Thoracic aorta (tissue), 2 donors: Measurements from ENCODE around the gene PTPRO. TPM values are rescaled to one million over a fixed set of nuclear protein-coding genes. Genes with fewer than 3 reads are reported as not detected.
A peak's percentile ranks its signal among the peaks of the same experiment; 100 is the strongest.

ENCODE experiments used
- ATAC-seq: fragments of 150-250 bp; one replicate; pipeline ENCODE4 v1.8.0; 2017; ENCODE audit warnings: low read depth; ENCODE audit not compliant: insufficient number of reproducible peaks, low FRiP score
- DNase-seq: peaks from one replicate; pipeline ENCODE4 v3.0.0-alpha.2; 2020; ENCODE audit warnings: low spot score
- H3K27ac ChIP-seq, 2 donors: fragments of 200-600 bp; sonication (generic); 1 replicate in 1 of 2; 2 replicates in 1 of 2; pipeline ENCODE4 v1.5.1; 2016; ENCODE audit warnings: mild to moderate bottlenecking in 2 of 2, moderate library complexity in 2 of 2
- H3K27me3 ChIP-seq: fragments of 200-600 bp; sonication (generic); replicated peaks from 2 replicates; pipeline ENCODE4 v1.6.0; 2016; ENCODE audit warnings: mild to moderate bottlenecking; ENCODE audit not compliant: insufficient read depth
- H3K36me3 ChIP-seq: fragments of 200-600 bp; sonication (generic); one replicate; pipeline ENCODE4 v1.5.1; 2016
- H3K4me1 ChIP-seq, 2 donors: fragments of 200-600 bp; sonication (generic); 1 replicate in 1 of 2; 2 replicates in 1 of 2; pipeline versions ENCODE4 v1.5.1 to v1.6.0; 2016; ENCODE audit warnings: low read depth in 2 of 2, mild to moderate bottlenecking in 1 of 2; ENCODE audit not compliant: control insufficient read depth in 1 of 2
- H3K4me3 ChIP-seq: fragments of 200-600 bp; sonication (generic); 2 replicates; pipeline ENCODE4 v1.5.1; 2016; ENCODE audit warnings: mild to moderate bottlenecking
- H3K9me3 ChIP-seq: fragments of 200-600 bp; sonication (generic); 2 replicates; pipeline ENCODE4 v1.5.1; 2016
- total RNA-seq, 2 donors: library from RNA; depleted of rRNA; stranded (reverse); fragments of >200 nt; gene quantifications; one replicate each; pipeline versions ENCODE4 v1.1.0 to v1.2.3, GENCODE V29; 2016
- TF ChIP-seq, protein P1 (sequence below): fragments of 200-600 bp; sonication (generic); IDR thresholded peaks from one replicate; pipeline ENCODE4 v1.5.1; 2019; ENCODE audit warnings: antibody characterized with exemption

The PTPRO gene
- total RNA-seq, 2 donors from 2014 or later = 11.9 to 19.5 TPM

DNA sequence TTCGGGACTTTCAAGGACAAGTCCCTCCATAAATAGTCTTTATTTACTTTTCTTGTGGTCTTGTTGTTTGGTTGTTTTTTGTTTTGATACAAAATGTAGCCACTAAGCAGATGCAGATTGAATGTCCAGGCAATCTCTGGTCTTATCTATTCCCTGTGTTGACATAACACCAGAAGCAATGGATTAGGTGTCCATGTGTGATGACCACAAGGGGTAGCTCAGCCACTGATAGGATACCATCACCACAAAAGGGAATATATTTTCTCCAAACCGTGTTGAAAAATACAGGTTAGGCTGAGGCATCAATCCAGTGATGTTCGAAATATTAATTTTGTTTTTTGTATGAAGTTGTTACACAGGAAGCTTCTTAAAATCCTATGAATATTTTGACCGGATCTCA, 270.6 kb downstream of the PTPRO start:
- H3K4me3 ChIP-seq = no peak overlapping the region
- DNase-seq = no peak
- peaks cover 3% of the 10 kb centered on the region for H3K36me3 ChIP-seq
- no peaks in the 10 kb centered on the region for H3K9me3 ChIP-seq
- H3K27ac ChIP-seq = no peak overlapping the region
- TF ChIP-seq, protein P1, sequence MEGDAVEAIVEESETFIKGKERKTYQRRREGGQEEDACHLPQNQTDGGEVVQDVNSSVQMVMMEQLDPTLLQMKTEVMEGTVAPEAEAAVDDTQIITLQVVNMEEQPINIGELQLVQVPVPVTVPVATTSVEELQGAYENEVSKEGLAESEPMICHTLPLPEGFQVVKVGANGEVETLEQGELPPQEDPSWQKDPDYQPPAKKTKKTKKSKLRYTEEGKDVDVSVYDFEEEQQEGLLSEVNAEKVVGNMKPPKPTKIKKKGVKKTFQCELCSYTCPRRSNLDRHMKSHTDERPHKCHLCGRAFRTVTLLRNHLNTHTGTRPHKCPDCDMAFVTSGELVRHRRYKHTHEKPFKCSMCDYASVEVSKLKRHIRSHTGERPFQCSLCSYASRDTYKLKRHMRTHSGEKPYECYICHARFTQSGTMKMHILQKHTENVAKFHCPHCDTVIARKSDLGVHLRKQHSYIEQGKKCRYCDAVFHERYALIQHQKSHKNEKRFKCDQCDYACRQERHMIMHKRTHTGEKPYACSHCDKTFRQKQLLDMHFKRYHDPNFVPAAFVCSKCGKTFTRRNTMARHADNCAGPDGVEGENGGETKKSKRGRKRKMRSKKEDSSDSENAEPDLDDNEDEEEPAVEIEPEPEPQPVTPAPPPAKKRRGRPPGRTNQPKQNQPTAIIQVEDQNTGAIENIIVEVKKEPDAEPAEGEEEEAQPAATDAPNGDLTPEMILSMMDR = no peak
- no peak for ATAC-seq
- no peaks in the 10 kb centered on the region for H3K27me3 ChIP-seq
- no peaks in the 10 kb centered on the region for H3K4me1 ChIP-seq

DNA sequence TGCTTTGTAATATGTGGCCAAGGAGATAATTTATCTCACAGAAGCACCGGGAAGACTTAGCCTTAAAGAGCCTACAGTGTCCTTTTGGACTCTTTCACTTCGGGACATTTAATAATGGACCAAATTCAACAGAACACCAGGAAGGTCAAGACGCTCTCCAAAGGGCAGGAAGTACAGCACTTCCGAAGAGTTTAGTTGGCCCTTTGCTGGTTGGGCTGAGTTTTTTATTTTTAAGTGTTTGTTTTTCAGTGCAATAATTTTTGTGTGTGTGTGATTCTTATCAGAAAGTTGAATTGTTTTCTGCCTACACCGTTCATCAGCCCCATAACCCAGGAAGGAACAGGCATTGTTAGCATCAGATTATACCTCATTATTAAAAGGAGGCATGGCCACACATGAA, 273.9 kb downstream of the PTPRO start:
- TF ChIP-seq, protein P1 = no peak
- ATAC-seq (no peak), DNase-seq (no peak)
- Histone ChIP-seq H3K9me3 (no peaks in the 10 kb centered on the region), H3K27me3 (no peaks in the 10 kb centered on the region), H3K36me3 (peaks cover 3% of the 10 kb centered on the region), H3K27ac (no peak overlapping the region), H3K4me3 (no peak overlapping the region), H3K4me1 (peaks cover 14 to 15% of the 10 kb centered on the region in 2 donors)

DNA sequence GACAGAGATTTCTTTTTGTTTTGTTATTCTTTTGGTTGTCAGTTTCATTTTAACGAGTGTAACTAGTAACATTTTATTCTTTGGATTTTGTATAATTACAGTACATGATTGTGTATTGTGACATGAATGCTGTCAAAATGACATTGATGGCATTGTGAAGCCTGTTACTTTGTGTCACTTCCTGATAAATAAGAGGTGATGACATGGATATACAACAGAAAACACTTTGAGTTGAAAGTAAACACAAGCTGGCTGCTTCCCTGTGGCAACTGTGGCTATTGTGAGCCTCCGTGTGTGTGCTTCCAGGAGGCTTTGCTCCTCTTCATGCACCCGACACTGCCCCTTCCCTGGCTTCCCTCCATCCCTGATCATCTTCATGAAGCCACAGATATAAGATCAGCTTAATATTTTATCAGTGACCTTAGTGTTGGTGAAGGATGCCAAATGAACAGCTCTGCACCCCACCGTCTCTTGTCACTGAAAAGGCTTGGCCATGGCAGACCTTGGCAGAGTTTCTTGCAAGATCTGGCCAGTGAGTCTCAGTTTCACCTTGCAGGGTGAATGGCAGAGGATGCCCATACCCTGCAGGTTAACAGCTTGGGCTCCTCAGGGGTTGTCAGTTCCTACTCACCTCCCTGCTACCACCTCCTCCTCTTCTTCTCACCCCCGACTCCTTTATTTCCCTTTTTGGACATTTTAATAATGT, 275.0 kb downstream of the PTPRO start:
- DNase-seq = no peak

DNA sequence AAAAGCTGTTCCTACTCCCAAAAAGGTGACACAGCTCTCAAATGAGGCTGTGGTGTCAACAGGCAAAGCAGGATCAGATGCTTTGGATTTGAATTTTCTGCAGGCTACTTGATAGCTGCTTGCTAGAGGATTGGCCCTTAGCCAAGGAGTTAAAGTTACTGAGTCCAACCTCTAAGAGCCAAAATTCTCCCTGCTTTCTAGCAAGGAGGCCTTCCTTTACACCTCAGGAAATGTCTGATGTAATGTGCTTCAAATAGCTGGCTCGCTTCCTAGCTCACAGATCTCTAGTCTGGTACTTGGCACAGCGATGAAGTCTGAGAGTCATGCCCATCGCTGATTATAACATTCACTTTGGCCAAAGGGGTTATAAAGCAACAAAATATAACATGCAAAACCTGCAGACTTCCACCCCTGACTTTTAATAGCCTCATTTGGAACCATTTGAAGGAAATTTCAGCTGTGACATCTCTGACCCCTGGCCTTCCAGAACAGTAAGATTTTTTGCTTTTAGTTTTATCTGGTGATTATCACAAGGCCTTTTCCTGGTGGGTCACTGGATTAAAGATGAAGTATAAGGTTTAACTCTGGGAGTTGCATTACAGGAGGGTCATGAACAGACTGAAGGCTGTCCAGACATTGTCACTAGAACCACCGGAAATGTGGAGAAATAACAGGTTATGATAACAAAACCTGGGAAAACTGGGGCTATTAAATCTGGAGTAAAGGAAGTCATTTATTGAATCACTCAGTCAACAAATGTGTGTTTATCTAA, 277.1 kb downstream of the PTPRO start:
- peak overlapping the region in 1 of 2 donors; percentile 63 for H3K27ac ChIP-seq
- H3K4me3 ChIP-seq = no peak overlapping the region
- H3K4me1 ChIP-seq = peaks cover 14 to 15% of the 10 kb centered on the region in 2 donors
- peak; percentile 98 for ATAC-seq
- H3K36me3 ChIP-seq = peaks cover 3% of the 10 kb centered on the region
- TF ChIP-seq, protein P1 = no peak
- H3K9me3 ChIP-seq = no peaks in the 10 kb centered on the region
- no peaks in the 10 kb centered on the region for H3K27me3 ChIP-seq
- DNase-seq = no peak

More for the DNA sequence above, 275.0 kb downstream of the PTPRO start:
- TF ChIP-seq, protein P1 = no peak
- Histone ChIP-seq H3K4me3 (no peak overlapping the region), H3K27me3 (no peaks in the 10 kb centered on the region), H3K27ac (no peak overlapping the region), H3K4me1 (peaks cover 14 to 15% of the 10 kb centered on the region in 2 donors), H3K36me3 (peaks cover 3% of the 10 kb centered on the region), H3K9me3 (no peaks in the 10 kb centered on the region)
- no peak for ATAC-seq

DNA sequence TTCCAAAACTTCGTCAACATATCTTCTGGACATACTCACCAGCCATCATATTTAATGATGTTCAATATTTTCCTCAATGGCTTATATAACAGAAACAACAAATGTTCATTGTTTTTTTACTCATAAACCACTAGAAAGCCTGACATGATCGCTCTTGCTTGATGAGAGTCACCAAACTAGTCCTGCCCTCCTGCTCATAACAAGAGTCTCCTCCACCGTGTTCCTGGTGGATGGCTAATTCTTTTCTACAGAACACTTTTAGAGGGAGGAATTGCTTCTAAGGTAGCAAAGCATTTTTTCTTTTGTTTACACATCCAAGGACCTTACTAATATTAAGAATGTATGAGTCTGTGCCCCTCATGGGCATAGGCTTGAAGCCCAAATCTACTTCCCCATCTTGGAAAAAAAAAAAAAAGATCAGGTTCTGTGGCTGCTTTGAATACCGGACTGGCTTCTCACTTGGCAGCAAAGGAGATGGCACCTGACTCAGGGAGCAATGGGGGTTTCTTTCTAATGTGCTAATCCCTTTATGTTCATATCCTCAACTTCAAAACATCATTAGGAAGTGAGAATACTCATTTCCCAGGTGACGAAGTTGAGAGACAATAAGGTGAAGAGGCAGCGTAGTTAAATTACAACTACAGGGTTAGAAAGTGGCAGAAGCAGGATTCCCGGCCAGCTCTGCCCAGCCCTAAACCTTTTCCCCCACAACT, 278.1 kb downstream of the PTPRO start:
- Histone ChIP-seq H3K27me3 (no peaks in the 10 kb centered on the region), H3K27ac (no peak overlapping the region), H3K36me3 (peaks cover 2% of the 10 kb centered on the region), H3K4me1 (peaks cover 14 to 15% of the 10 kb centered on the region in 2 donors), H3K4me3 (no peak overlapping the region), H3K9me3 (no peaks in the 10 kb centered on the region)
- ATAC-seq = no peak
- TF ChIP-seq, protein P1 = no peak
- DNase-seq = no peak
